NCI-H1092 treated with DMSO at 0.1 percent for 48 hours (cell line): ENCODE results near the gene CAMK2G.
"Not testable (repeated sequence)": the region's sequence is repeated elsewhere in the genome, so short reads cannot be mapped to it uniquely, and the experiment has no call there.

ENCODE experiments used
- DNase-seq: peaks from one replicate; lab custom pipeline; 2025; lab: John Stamatoyannopoulos, UW

The CAMK2G gene

GRCh38 chr10:73839276-73839966 is 34.9 kb downstream of the CAMK2G start:
- DNase-seq = no peak

GRCh38 chr10:73838827-73839226 is 35.5 kb downstream of the CAMK2G start:
- no peak for DNase-seq

- no peak for DNase-seq
These were observed 36.3 kb downstream of the CAMK2G start for GRCh38 chr10:73838008-73838567.

GRCh38 chr10:73837072-73837471 is 37.3 kb downstream of the CAMK2G start:
- DNase-seq = no peak

GRCh38 chr10:73836427-73836980 is 37.9 kb downstream of the CAMK2G start:
- DNase-seq = no peak

GRCh38 chr10:73829090-73829489 is 45.3 kb downstream of the CAMK2G start:
- DNase-seq = not testable (repeated sequence)

- DNase-seq = no peak
These were observed 46.2 kb downstream of the CAMK2G start for GRCh38 chr10:73828161-73828560.

GRCh38 chr10:73827346-73828089 is 46.8 kb downstream of the CAMK2G start:
- DNase-seq = no peak

- DNase-seq = no peak
These were observed 50.1 kb downstream of the CAMK2G start for GRCh38 chr10:73824146-73824725.

GRCh38 chr10:73823391-73823790 is 51.0 kb downstream of the CAMK2G start:
- no peak for DNase-seq

GRCh38 chr10:73819513-73820093 is 54.8 kb downstream of the CAMK2G start:
- DNase-seq = no peak

GRCh38 chr10:73819081-73819480 is 55.3 kb downstream of the CAMK2G start:
- no peak for DNase-seq

- DNase-seq = no peak
These were observed 56.0 kb downstream of the CAMK2G start for GRCh38 chr10:73818402-73818801.

GRCh38 chr10:73817826-73818225 is 56.5 kb downstream of the CAMK2G start:
- no peak for DNase-seq

- no peak for DNase-seq
These were observed 57.2 kb downstream of the CAMK2G start for GRCh38 chr10:73816917-73817729.

GRCh38 chr10:73815719-73816030 is 58.7 kb downstream of the CAMK2G start:
- no peak for DNase-seq

- no peak for DNase-seq
These were observed 59.2 kb downstream of the CAMK2G start for GRCh38 chr10:73814896-73815718.

- DNase-seq = no peak
These were observed 60.0 kb downstream of the CAMK2G start for GRCh38 chr10:73814276-73814895.

GRCh38 chr10:73813333-73813732 is 61.0 kb downstream of the CAMK2G start:
- no peak for DNase-seq

GRCh38 chr10:73812657-73813056 is 61.7 kb downstream of the CAMK2G start:
- DNase-seq = no peak
